SK-N-SH treated with all-trans-retinoic acid at 6 μM for 48 hours (cell line): ENCODE data around the gene MRGPRD.
A peak's percentile ranks its signal among the peaks of the same experiment; 100 is the strongest.

Experiments used
- ATAC-seq: fragments of 200-7000 bp; cut with Tn5 transposase; 3 replicates; pipeline ENCODE4 v1.9.1; 2020; ENCODE audit warnings: mild to moderate bottlenecking, moderate library complexity
- ARNTL ChIP-seq: fragments of 450-650 bp; formaldehyde crosslinking; IDR thresholded peaks from 2 replicates; pipeline ENCODE4 v1.5.0; 2020; ENCODE audit warnings: low read depth, mild to moderate bottlenecking, moderate library complexity, borderline replicate concordance
- BACH2 ChIP-seq: fragments of 250-450 bp; sonication (Bioruptor Pico); IDR thresholded peaks from 2 replicates; pipeline ENCODE4 v1.9.0; 2021; ENCODE audit warnings: mild to moderate bottlenecking, borderline replicate concordance
- ESRRG ChIP-seq: fragments of 250-450 bp; sonication (Bioruptor Pico); IDR thresholded peaks from 2 replicates; pipeline ENCODE4 v1.6.1; 2021; ENCODE audit warnings: mild to moderate bottlenecking
- GLIS3 ChIP-seq: fragments of 250-450 bp; sonication (Bioruptor Pico); IDR thresholded peaks from 2 replicates; pipeline ENCODE4 v1.5.0; 2020; ENCODE audit warnings: mild to moderate bottlenecking, moderate library complexity
- ISL1 ChIP-seq: fragments of 250-450 bp; sonication (Bioruptor Pico); IDR thresholded peaks from 2 replicates; pipeline ENCODE4 v2.1.2; 2022; ENCODE audit warnings: mild to moderate bottlenecking, moderate library complexity
- PATZ1 ChIP-seq: fragments of 250-450 bp; sonication (Bioruptor Pico); IDR thresholded peaks from 2 replicates; pipeline ENCODE4 v1.8.0; 2020; ENCODE audit warnings: mild to moderate bottlenecking, moderate library complexity, borderline replicate concordance
- POU6F1 ChIP-seq: fragments of 250-450 bp; sonication (Bioruptor Pico); IDR thresholded peaks from 2 replicates; pipeline ENCODE4 v1.8.0; 2021; ENCODE audit warnings: low read depth, mild to moderate bottlenecking, moderate library complexity, borderline replicate concordance
- SNAI2 ChIP-seq: fragments of 250-450 bp; sonication (Bioruptor Pico); IDR thresholded peaks from 2 replicates; pipeline ENCODE4 v1.5.0; 2020; ENCODE audit warnings: mild to moderate bottlenecking, moderate library complexity
- TCF4 ChIP-seq: fragments of 250-450 bp; sonication (Bioruptor Pico); IDR thresholded peaks from 2 replicates; pipeline ENCODE4 v1.8.0; 2021; ENCODE audit warnings: mild to moderate bottlenecking, moderate library complexity, borderline replicate concordance
- TOX ChIP-seq: fragments of 250-450 bp; sonication (Bioruptor Pico); IDR thresholded peaks from 2 replicates; pipeline ENCODE4 v1.8.0; 2021; ENCODE audit warnings: mild to moderate bottlenecking, moderate library complexity, borderline replicate concordance
- ZC3H10 ChIP-seq: fragments of 250-450 bp; sonication (Bioruptor Pico); IDR thresholded peaks from 2 replicates; pipeline ENCODE4 v1.5.1; 2021; ENCODE audit warnings: mild to moderate bottlenecking, moderate library complexity
- ZFP3 ChIP-seq: fragments of 250-450 bp; sonication (Bioruptor Pico); IDR thresholded peaks from 2 replicates; pipeline ENCODE4 v1.5.0; 2020; ENCODE audit warnings: mild to moderate bottlenecking, moderate library complexity
- ZFP30 ChIP-seq: fragments of 450-650 bp; formaldehyde crosslinking; IDR thresholded peaks from 2 replicates; pipeline ENCODE4 v1.5.0; 2022; ENCODE audit warnings: mild to moderate bottlenecking, moderate library complexity
- ZNF565 ChIP-seq: fragments of 450-650 bp; formaldehyde crosslinking; conservative IDR thresholded peaks from 2 replicates; pipeline ENCODE4 v1.5.0; 2020; ENCODE audit warnings: low read depth, mild to moderate bottlenecking, moderate library complexity
- ZNF70 ChIP-seq: fragments of 450-650 bp; formaldehyde crosslinking; IDR thresholded peaks from 2 replicates; pipeline ENCODE4 v1.5.0; 2020; ENCODE audit warnings: mild to moderate bottlenecking, moderate library complexity
- ZNF8 ChIP-seq: fragments of 450-650 bp; formaldehyde crosslinking; IDR thresholded peaks from 2 replicates; pipeline ENCODE4 v1.5.0; 2020; ENCODE audit warnings: mild to moderate bottlenecking, moderate library complexity
- TF ChIP-seq, protein P1 (sequence below): fragments of 250-450 bp; sonication (Bioruptor Pico); IDR thresholded peaks from 2 replicates; pipeline ENCODE4 v1.5.1; 2021; ENCODE audit warnings: mild to moderate bottlenecking, moderate library complexity

The MRGPRD gene

DNA sequence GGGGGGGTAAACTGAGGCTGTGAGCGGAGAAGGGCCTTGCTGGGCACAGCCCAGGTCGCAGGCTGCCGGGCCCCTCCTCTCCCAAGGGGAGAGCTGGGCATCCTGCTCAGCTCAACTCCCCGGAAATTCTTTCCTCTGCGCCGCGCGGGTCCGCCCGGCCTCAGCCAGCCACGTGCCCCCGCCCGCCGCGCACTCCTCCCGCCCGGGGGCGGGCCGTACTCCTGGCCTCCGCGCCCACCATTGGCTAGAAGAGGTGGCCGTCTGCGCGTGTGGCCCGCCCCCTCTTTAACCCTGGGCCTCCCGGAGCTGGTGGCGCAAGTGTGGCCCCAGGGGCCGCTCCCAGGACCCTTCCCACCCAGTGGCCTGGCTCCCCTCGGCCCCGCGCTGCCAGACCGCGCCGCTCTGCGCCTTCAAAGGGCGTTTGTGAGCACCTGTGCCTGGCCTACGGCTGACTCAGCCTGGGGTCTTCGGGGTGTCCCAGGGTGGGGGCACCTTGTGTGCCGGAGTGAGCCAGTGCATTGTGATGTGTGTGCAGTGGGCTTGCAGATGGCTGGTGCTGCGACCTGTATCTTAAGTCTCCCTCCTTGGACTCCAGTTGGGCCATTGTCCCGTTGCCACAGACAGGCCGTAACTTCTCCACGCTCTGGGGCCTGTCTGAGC, 30.3 kb upstream of the MRGPRD start:
- no peak for ATAC-seq
- TF ChIP-seq TCF4 (CRISPR knock-in tag), result no peak
- TF ChIP-seq POU6F1 (CRISPR knock-in tag), result no peak
- no peak for TF ChIP-seq SNAI2 (CRISPR knock-in tag)
- TF ChIP-seq ZNF565, result no peak
- TF ChIP-seq, protein P1, sequence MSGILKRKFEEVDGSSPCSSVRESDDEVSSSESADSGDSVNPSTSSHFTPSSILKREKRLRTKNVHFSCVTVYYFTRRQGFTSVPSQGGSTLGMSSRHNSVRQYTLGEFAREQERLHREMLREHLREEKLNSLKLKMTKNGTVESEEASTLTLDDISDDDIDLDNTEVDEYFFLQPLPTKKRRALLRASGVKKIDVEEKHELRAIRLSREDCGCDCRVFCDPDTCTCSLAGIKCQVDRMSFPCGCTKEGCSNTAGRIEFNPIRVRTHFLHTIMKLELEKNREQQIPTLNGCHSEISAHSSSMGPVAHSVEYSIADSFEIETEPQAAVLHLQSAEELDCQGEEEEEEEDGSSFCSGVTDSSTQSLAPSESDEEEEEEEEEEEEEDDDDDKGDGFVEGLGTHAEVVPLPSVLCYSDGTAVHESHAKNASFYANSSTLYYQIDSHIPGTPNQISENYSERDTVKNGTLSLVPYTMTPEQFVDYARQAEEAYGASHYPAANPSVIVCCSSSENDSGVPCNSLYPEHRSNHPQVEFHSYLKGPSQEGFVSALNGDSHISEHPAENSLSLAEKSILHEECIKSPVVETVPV (CRISPR knock-in tag), result no peak
- no peak for TF ChIP-seq ZFP3

- TF ChIP-seq SNAI2 (CRISPR knock-in tag) (no peak), ZC3H10 (CRISPR knock-in tag) (no peak), ARNTL (CRISPR knock-in tag) (no peak), ESRRG (CRISPR knock-in tag) (no peak), GLIS3 (CRISPR knock-in tag) (no peak), ISL1 (CRISPR knock-in tag) (no peak), TOX (CRISPR knock-in tag) (no peak), ZNF70 (CRISPR knock-in tag) (no peak), ZFP3 (no peak), ZFP30 (CRISPR knock-in tag) (no peak), BACH2 (CRISPR knock-in tag) (no peak)
- TF ChIP-seq, protein P1 (CRISPR knock-in tag), result no peak
- ATAC-seq, result no peak
Measured at GRCh38 chr11:69010361-69010891, 29.6 kb upstream of the MRGPRD start.

GRCh38 chr11:69009441-69010211, 28.8 kb upstream of the MRGPRD start:
- TF ChIP-seq ZNF8 (CRISPR knock-in tag) (no peak), ZNF70 (CRISPR knock-in tag) (no peak), PATZ1 (CRISPR knock-in tag) (no peak), ISL1 (CRISPR knock-in tag) (no peak)
- ATAC-seq, result no peak; the same call in 2 of the 3 replicates

- peak; percentile 92 for ATAC-seq
Measured at GRCh38 chr11:69008737-69009440, 28.1 kb upstream of the MRGPRD start.

More at GRCh38 chr11:69008737-69009440, 28.1 kb upstream of the MRGPRD start:
- TF ChIP-seq BACH2 (CRISPR knock-in tag) (no peak), PATZ1 (CRISPR knock-in tag) (no peak), ZNF565 (no peak)
- TF ChIP-seq, all 23 proteins: peak for 0
